ENCODE measurements around the gene PDE8A. TPM values are rescaled to one million over a fixed set of nuclear protein-coding genes. Genes with fewer than 3 reads are reported as not detected.

Gene PDE8A
- total RNA-seq, 1 donor from 2014 or later: 49.6 TPM

- peak overlapping the region; percentile 11 for H3K27ac ChIP-seq (ENCODE audit: low read depth, low read length)
- H3K9me3 ChIP-seq (ENCODE audit: control insufficient read depth in 3 of 3, low read length in 3 of 3): no peaks in the 10 kb centered on the region
- H3K36me3 ChIP-seq (ENCODE audit: control insufficient read depth in 3 of 3, insufficient read depth in 3 of 3, low read length in 3 of 3): no peaks in the 10 kb centered on the region
- no peak overlapping the region for H3K4me3 ChIP-seq (ENCODE audit: low read length in 3 of 3)
- no peak overlapping the region for H3K9ac ChIP-seq (ENCODE audit: low read depth in 1 of 3, low read length in 3 of 3)
- peaks cover 24 to 34% (median 31%) of the 10 kb centered on the region in 3 donors for H3K4me1 ChIP-seq (ENCODE audit: control insufficient read depth in 3 of 3, insufficient read depth in 3 of 3, low read length in 3 of 3)
- H3K27me3 ChIP-seq (ENCODE audit: control insufficient read depth in 3 of 3, insufficient read depth in 3 of 3, low read length in 3 of 3): no peaks in the 10 kb centered on the region
Observed at GRCh38 chr15:85000937-85001336, 19.3 kb downstream of the PDE8A start.

GRCh38 chr15:85002517-85002916 lies 20.9 kb downstream of the PDE8A start:
- Histone ChIP-seq H3K27me3 (ENCODE audit: control insufficient read depth in 3 of 3, insufficient read depth in 3 of 3, low read length in 3 of 3) (no peaks in the 10 kb centered on the region), H3K36me3 (ENCODE audit: control insufficient read depth in 3 of 3, insufficient read depth in 3 of 3, low read length in 3 of 3) (no peaks in the 10 kb centered on the region), H3K9me3 (ENCODE audit: control insufficient read depth in 3 of 3, low read length in 3 of 3) (no peaks in the 10 kb centered on the region), H3K27ac (ENCODE audit: low read depth, low read length) (no peak overlapping the region), H3K4me1 (ENCODE audit: control insufficient read depth in 3 of 3, insufficient read depth in 3 of 3, low read length in 3 of 3) (peaks cover 24 to 43% (median 36%) of the 10 kb centered on the region in 3 donors), H3K4me3 (ENCODE audit: low read length in 3 of 3) (no peak overlapping the region), H3K9ac (ENCODE audit: low read depth in 1 of 3, low read length in 3 of 3) (no peak overlapping the region)

GRCh38 chr15:85003593-85004312 lies 22.1 kb downstream of the PDE8A start:
- Histone ChIP-seq H3K27ac (ENCODE audit: low read depth, low read length) (no peak overlapping the region), H3K4me1 (ENCODE audit: control insufficient read depth in 3 of 3, insufficient read depth in 3 of 3, low read length in 3 of 3) (peaks cover 34 to 52% (median 47%) of the 10 kb centered on the region in 3 donors), H3K9me3 (ENCODE audit: control insufficient read depth in 3 of 3, low read length in 3 of 3) (no peaks in the 10 kb centered on the region), H3K36me3 (ENCODE audit: control insufficient read depth in 3 of 3, insufficient read depth in 3 of 3, low read length in 3 of 3) (no peaks in the 10 kb centered on the region), H3K27me3 (ENCODE audit: control insufficient read depth in 3 of 3, insufficient read depth in 3 of 3, low read length in 3 of 3) (no peaks in the 10 kb centered on the region), H3K9ac (ENCODE audit: low read depth in 1 of 3, low read length in 3 of 3) (no peak overlapping the region), H3K4me3 (ENCODE audit: low read length in 3 of 3) (no peak overlapping the region)

GRCh38 chr15:85004550-85004949 lies 22.9 kb downstream of the PDE8A start:
- H3K4me1 ChIP-seq (ENCODE audit: control insufficient read depth in 3 of 3, insufficient read depth in 3 of 3, low read length in 3 of 3): peaks cover 37 to 54% (median 46%) of the 10 kb centered on the region in 3 donors
- no peaks in the 10 kb centered on the region for H3K9me3 ChIP-seq (ENCODE audit: control insufficient read depth in 3 of 3, low read length in 3 of 3)
- H3K27ac ChIP-seq (ENCODE audit: low read depth, low read length): no peak overlapping the region
- H3K4me3 ChIP-seq (ENCODE audit: low read length in 3 of 3): no peak overlapping the region
- H3K27me3 ChIP-seq (ENCODE audit: control insufficient read depth in 3 of 3, insufficient read depth in 3 of 3, low read length in 3 of 3): no peaks in the 10 kb centered on the region
- H3K36me3 ChIP-seq (ENCODE audit: control insufficient read depth in 3 of 3, insufficient read depth in 3 of 3, low read length in 3 of 3): no peaks in the 10 kb centered on the region
- H3K9ac ChIP-seq (ENCODE audit: low read depth in 1 of 3, low read length in 3 of 3): no peak overlapping the region

- H3K36me3 ChIP-seq (ENCODE audit: control insufficient read depth in 3 of 3, insufficient read depth in 3 of 3, low read length in 3 of 3): no peaks in the 10 kb centered on the region
- H3K9me3 ChIP-seq (ENCODE audit: control insufficient read depth in 3 of 3, low read length in 3 of 3): no peaks in the 10 kb centered on the region
- H3K4me3 ChIP-seq (ENCODE audit: low read length in 3 of 3): no peak overlapping the region
- peaks cover 38 to 54% (median 45%) of the 10 kb centered on the region in 3 donors for H3K4me1 ChIP-seq (ENCODE audit: control insufficient read depth in 3 of 3, insufficient read depth in 3 of 3, low read length in 3 of 3)
- H3K27me3 ChIP-seq (ENCODE audit: control insufficient read depth in 3 of 3, insufficient read depth in 3 of 3, low read length in 3 of 3): no peaks in the 10 kb centered on the region
- H3K9ac ChIP-seq (ENCODE audit: low read depth in 1 of 3, low read length in 3 of 3): no peak overlapping the region
- no peak overlapping the region for H3K27ac ChIP-seq (ENCODE audit: low read depth, low read length)
Observed at GRCh38 chr15:85005319-85005718, 23.7 kb downstream of the PDE8A start.

- Histone ChIP-seq H3K27me3 (ENCODE audit: control insufficient read depth in 3 of 3, insufficient read depth in 3 of 3, low read length in 3 of 3) (no peaks in the 10 kb centered on the region), H3K4me1 (ENCODE audit: control insufficient read depth in 3 of 3, insufficient read depth in 3 of 3, low read length in 3 of 3) (peaks cover 39 to 54% (median 45%) of the 10 kb centered on the region in 3 donors), H3K9ac (ENCODE audit: low read depth in 1 of 3, low read length in 3 of 3) (no peak overlapping the region), H3K36me3 (ENCODE audit: control insufficient read depth in 3 of 3, insufficient read depth in 3 of 3, low read length in 3 of 3) (no peaks in the 10 kb centered on the region), H3K9me3 (ENCODE audit: control insufficient read depth in 3 of 3, low read length in 3 of 3) (no peaks in the 10 kb centered on the region), H3K4me3 (ENCODE audit: low read length in 3 of 3) (no peak overlapping the region), H3K27ac (ENCODE audit: low read depth, low read length) (no peak overlapping the region)
Observed at GRCh38 chr15:85005746-85006145, 24.1 kb downstream of the PDE8A start.

- H3K27me3 ChIP-seq (ENCODE audit: control insufficient read depth in 3 of 3, insufficient read depth in 3 of 3, low read length in 3 of 3): no peaks in the 10 kb centered on the region
- peaks cover 41 to 54% (median 47%) of the 10 kb centered on the region in 3 donors for H3K4me1 ChIP-seq (ENCODE audit: control insufficient read depth in 3 of 3, insufficient read depth in 3 of 3, low read length in 3 of 3)
- no peaks in the 10 kb centered on the region for H3K9me3 ChIP-seq (ENCODE audit: control insufficient read depth in 3 of 3, low read length in 3 of 3)
- no peak overlapping the region for H3K9ac ChIP-seq (ENCODE audit: low read depth in 1 of 3, low read length in 3 of 3)
- no peak overlapping the region for H3K27ac ChIP-seq (ENCODE audit: low read depth, low read length)
- H3K36me3 ChIP-seq (ENCODE audit: control insufficient read depth in 3 of 3, insufficient read depth in 3 of 3, low read length in 3 of 3): no peaks in the 10 kb centered on the region
- H3K4me3 ChIP-seq (ENCODE audit: low read length in 3 of 3): no peak overlapping the region
Observed at GRCh38 chr15:85006201-85006600, 24.5 kb downstream of the PDE8A start.

- no peaks in the 10 kb centered on the region for H3K36me3 ChIP-seq (ENCODE audit: control insufficient read depth in 3 of 3, insufficient read depth in 3 of 3, low read length in 3 of 3)
- H3K4me3 ChIP-seq (ENCODE audit: low read length in 3 of 3): no peak overlapping the region
- H3K27ac ChIP-seq (ENCODE audit: low read depth, low read length): no peak overlapping the region
- no peaks in the 10 kb centered on the region for H3K27me3 ChIP-seq (ENCODE audit: control insufficient read depth in 3 of 3, insufficient read depth in 3 of 3, low read length in 3 of 3)
- no peak overlapping the region for H3K9ac ChIP-seq (ENCODE audit: low read depth in 1 of 3, low read length in 3 of 3)
- H3K4me1 ChIP-seq (ENCODE audit: control insufficient read depth in 3 of 3, insufficient read depth in 3 of 3, low read length in 3 of 3): peaks cover 41 to 54% (median 49%) of the 10 kb centered on the region in 3 donors
- no peaks in the 10 kb centered on the region for H3K9me3 ChIP-seq (ENCODE audit: control insufficient read depth in 3 of 3, low read length in 3 of 3)
Observed at GRCh38 chr15:85006655-85007054, 25.0 kb downstream of the PDE8A start.

GRCh38 chr15:85007137-85007536 lies 25.5 kb downstream of the PDE8A start:
- H3K27ac ChIP-seq (ENCODE audit: low read depth, low read length): no peak overlapping the region
- no peaks in the 10 kb centered on the region for H3K36me3 ChIP-seq (ENCODE audit: control insufficient read depth in 3 of 3, insufficient read depth in 3 of 3, low read length in 3 of 3)
- peaks cover 41 to 54% (median 49%) of the 10 kb centered on the region in 3 donors for H3K4me1 ChIP-seq (ENCODE audit: control insufficient read depth in 3 of 3, insufficient read depth in 3 of 3, low read length in 3 of 3)
- no peaks in the 10 kb centered on the region for H3K27me3 ChIP-seq (ENCODE audit: control insufficient read depth in 3 of 3, insufficient read depth in 3 of 3, low read length in 3 of 3)
- H3K9ac ChIP-seq (ENCODE audit: low read depth in 1 of 3, low read length in 3 of 3): no peak overlapping the region
- no peaks in the 10 kb centered on the region for H3K9me3 ChIP-seq (ENCODE audit: control insufficient read depth in 3 of 3, low read length in 3 of 3)
- H3K4me3 ChIP-seq (ENCODE audit: low read length in 3 of 3): no peak overlapping the region

GRCh38 chr15:85007741-85008397 lies 26.2 kb downstream of the PDE8A start:
- Histone ChIP-seq H3K9me3 (ENCODE audit: control insufficient read depth in 3 of 3, low read length in 3 of 3) (no peaks in the 10 kb centered on the region), H3K4me1 (ENCODE audit: control insufficient read depth in 3 of 3, insufficient read depth in 3 of 3, low read length in 3 of 3) (peaks cover 41 to 49% (median 47%) of the 10 kb centered on the region in 3 donors), H3K4me3 (ENCODE audit: low read length in 3 of 3) (no peak overlapping the region), H3K9ac (ENCODE audit: low read depth in 1 of 3, low read length in 3 of 3) (no peak overlapping the region), H3K27ac (ENCODE audit: low read depth, low read length) (no peak overlapping the region), H3K36me3 (ENCODE audit: control insufficient read depth in 3 of 3, insufficient read depth in 3 of 3, low read length in 3 of 3) (no peaks in the 10 kb centered on the region), H3K27me3 (ENCODE audit: control insufficient read depth in 3 of 3, insufficient read depth in 3 of 3, low read length in 3 of 3) (no peaks in the 10 kb centered on the region)

Data from skeletal muscle tissue (tissue), 4 donors.